Progenitor cell of endocrine pancreas (in vitro differentiated cells): ENCODE results near the gene DCHS2. TPM values are rescaled to one million over a fixed set of nuclear protein-coding genes. Genes with fewer than 3 reads are reported as not detected.

Source experiments
- DNase-seq: peaks from one replicate; pipeline ENCODE4 v3.0.0; 2021; ENCODE audit warnings: low spot score; ENCODE audit not compliant: unreplicated experiment
- H3K27ac Mint-ChIP-seq: 2 replicates; pipeline ENCODE4 v1.8.0; 2021; ENCODE audit warnings: mild to moderate bottlenecking, moderate library complexity, mixed read lengths
- H3K27me3 Mint-ChIP-seq: 2 replicates; pipeline ENCODE4 v1.8.0; 2021; ENCODE audit warnings: mixed read lengths
- H3K36me3 Mint-ChIP-seq: 2 replicates; pipeline ENCODE4 v1.8.0; 2022; ENCODE audit warnings: mixed read lengths; ENCODE audit not compliant: insufficient read depth
- H3K4me1 Mint-ChIP-seq: 2 replicates; pipeline ENCODE4 v1.8.0; 2021; ENCODE audit warnings: low read depth, mixed read lengths
- H3K4me3 Mint-ChIP-seq: 2 replicates; pipeline ENCODE4 v1.8.0; 2021; ENCODE audit warnings: low read depth, mild to moderate bottlenecking, moderate library complexity, mixed read lengths
- H3K9me3 Mint-ChIP-seq: 2 replicates; pipeline ENCODE4 v1.8.0; 2021; ENCODE audit warnings: low read depth, mixed read lengths
- CTCF ChIP-seq: fragments of 200-600 bp; sonication (generic); IDR thresholded peaks from one replicate; pipeline ENCODE4 v1.5.0; 2021; ENCODE audit warnings: antibody characterized with exemption, mild to moderate bottlenecking; ENCODE audit not compliant: unreplicated experiment
- total RNA-seq: library from RNA; stranded (reverse); gene quantifications from 2 replicates; pipeline ENCODE4 v1.2.1, GENCODE V29; 2021

The DCHS2 gene
- total RNA-seq, 1 donor from 2014 or later: 0.43 TPM

- Mint-ChIP-seq H3K4me1 (no peaks in the 10 kb centered on the region), H3K4me3 (no peak overlapping the region), H3K36me3 (no peaks in the 10 kb centered on the region), H3K9me3 (no peaks in the 10 kb centered on the region), H3K27me3 (peaks cover 9% of the 10 kb centered on the region), H3K27ac (no peak overlapping the region)
- TF ChIP-seq CTCF: no peak
- no peak for DNase-seq
Measured at GRCh38 chr4:154478547-154478946, 13.1 kb downstream of the DCHS2 start.

GRCh38 chr4:154478128-154478527 lies 13.5 kb downstream of the DCHS2 start:
- no peaks in the 10 kb centered on the region for H3K4me1 Mint-ChIP-seq
- H3K27ac Mint-ChIP-seq: no peak overlapping the region
- TF ChIP-seq CTCF: no peak
- H3K27me3 Mint-ChIP-seq: peaks cover 9% of the 10 kb centered on the region
- H3K4me3 Mint-ChIP-seq: no peak overlapping the region
- no peaks in the 10 kb centered on the region for H3K36me3 Mint-ChIP-seq
- DNase-seq: no peak
- no peaks in the 10 kb centered on the region for H3K9me3 Mint-ChIP-seq

DNA sequence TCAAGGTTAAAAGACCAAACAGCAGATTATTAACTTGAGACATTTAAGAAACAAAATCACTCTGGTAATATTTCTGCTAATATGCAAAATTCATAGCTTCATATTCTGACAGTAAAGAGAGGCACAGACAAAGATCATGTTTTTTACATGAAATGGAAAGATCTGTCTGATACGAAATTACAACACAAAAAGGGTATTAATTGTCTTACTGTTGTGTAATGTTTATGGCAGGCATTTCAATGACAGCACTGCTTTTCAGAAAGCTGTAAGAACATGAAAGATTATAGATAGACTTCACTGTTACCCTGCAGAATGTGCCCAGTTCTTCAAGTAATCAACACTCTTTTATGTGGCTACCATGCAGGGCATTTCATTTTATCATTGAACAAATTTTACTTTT lies 15.4 kb downstream of the DCHS2 start:
- Mint-ChIP-seq H3K4me1 (peaks cover 7% of the 10 kb centered on the region), H3K36me3 (no peaks in the 10 kb centered on the region), H3K27ac (no peak overlapping the region), H3K9me3 (no peaks in the 10 kb centered on the region), H3K4me3 (no peak overlapping the region), H3K27me3 (peaks cover 9% of the 10 kb centered on the region)
- no peak for DNase-seq
- TF ChIP-seq CTCF: no peak

- no peak for TF ChIP-seq CTCF
- H3K27me3 Mint-ChIP-seq: peaks cover 9% of the 10 kb centered on the region
- H3K9me3 Mint-ChIP-seq: no peaks in the 10 kb centered on the region
- no peak for DNase-seq
- peaks cover 7% of the 10 kb centered on the region for H3K4me1 Mint-ChIP-seq
- no peak overlapping the region for H3K4me3 Mint-ChIP-seq
- no peaks in the 10 kb centered on the region for H3K36me3 Mint-ChIP-seq
- no peak overlapping the region for H3K27ac Mint-ChIP-seq
Measured at GRCh38 chr4:154475820-154476219, 15.8 kb downstream of the DCHS2 start.

- H3K4me3 Mint-ChIP-seq: no peak overlapping the region
- peaks cover 7% of the 10 kb centered on the region for H3K27me3 Mint-ChIP-seq
- no peak for DNase-seq
- TF ChIP-seq CTCF: no peak
- H3K4me1 Mint-ChIP-seq: peaks cover 7% of the 10 kb centered on the region
- H3K9me3 Mint-ChIP-seq: no peaks in the 10 kb centered on the region
- no peaks in the 10 kb centered on the region for H3K36me3 Mint-ChIP-seq
- no peak overlapping the region for H3K27ac Mint-ChIP-seq
Measured at GRCh38 chr4:154473497-154473896, 18.1 kb downstream of the DCHS2 start.
